MM.1S (cell line): ENCODE results near the gene SENP1.

Source experiments
- DNase-seq: peaks from one replicate; pipeline ENCODE4 v3.0.0-alpha.2; 2015
- H2AFZ ChIP-seq: fragments of 300-600 bp; sonication (generic); 2 replicates; pipeline ENCODE4 v1.6.0; 2016; ENCODE audit warnings: antibody characterized with exemption, low read length
- H3F3A ChIP-seq: fragments of 300-600 bp; sonication (generic); 2 replicates; pipeline ENCODE4 v1.6.1; 2016; ENCODE audit warnings: mild to moderate bottlenecking, antibody characterized with exemption, low read length, moderate library complexity, mixed read lengths; ENCODE audit not compliant: insufficient read depth
- H3K27ac ChIP-seq: fragments of 300-600 bp; sonication (generic); 2 replicates; pipeline ENCODE4 v1.5.1; 2016; ENCODE audit warnings: mild to moderate bottlenecking, low read length
- H3K27me3 ChIP-seq: fragments of 300-600 bp; sonication (generic); replicated peaks from 2 replicates; pipeline ENCODE4 v1.6.0; 2016; ENCODE audit warnings: low read length; ENCODE audit not compliant: insufficient read depth
- H3K36me3 ChIP-seq: fragments of 300-600 bp; sonication (generic); replicated peaks from 2 replicates; pipeline ENCODE4 v1.6.1; 2016; ENCODE audit warnings: mild to moderate bottlenecking, low read length, mixed read lengths; ENCODE audit not compliant: insufficient read depth
- H3K4me1 ChIP-seq: fragments of 300-600 bp; sonication (generic); 2 replicates; pipeline ENCODE4 v1.6.1; 2016; ENCODE audit warnings: low read length, mixed read lengths
- H3K4me2 ChIP-seq: fragments of 300-600 bp; sonication (generic); 2 replicates; pipeline ENCODE4 v1.6.0; 2016; ENCODE audit warnings: low read depth, low read length
- H3K4me3 ChIP-seq: fragments of 300-600 bp; sonication (generic); 2 replicates; pipeline ENCODE4 v1.5.1; 2016; ENCODE audit warnings: low read length, mixed read lengths
- H3K79me2 ChIP-seq: fragments of 300-600 bp; sonication (generic); 2 replicates; pipeline ENCODE4 v1.6.1; 2016; ENCODE audit warnings: mixed run types, low read length, mixed read lengths
- H3K9ac ChIP-seq: fragments of 300-600 bp; sonication (generic); 2 replicates; pipeline ENCODE4 v1.6.1; 2016; ENCODE audit warnings: low read length, mixed read lengths
- H3K9me2 ChIP-seq: fragments of 300-600 bp; sonication (generic); replicated peaks from 2 replicates; pipeline ENCODE4 v1.6.1; 2016; ENCODE audit warnings: mild to moderate bottlenecking, low read length, mixed read lengths; ENCODE audit not compliant: insufficient read depth
- H3K9me3 ChIP-seq: fragments of 300-600 bp; sonication (generic); replicated peaks from 2 replicates; pipeline ENCODE4 v1.6.1; 2016; ENCODE audit warnings: mild to moderate bottlenecking, low read length, mixed read lengths; ENCODE audit not compliant: insufficient read depth
- H4K20me1 ChIP-seq: fragments of 300-600 bp; sonication (generic); 2 replicates; pipeline ENCODE4 v1.6.1; 2016; ENCODE audit warnings: mild to moderate bottlenecking, low read length, moderate library complexity, mixed read lengths; ENCODE audit not compliant: insufficient read depth
- EZH2 ChIP-seq: fragments of 300-600 bp; sonication (generic); optimal IDR thresholded peaks from 2 replicates; pipeline ENCODE3; 2017; ENCODE audit warnings: low read depth, mild to moderate bottlenecking, antibody characterized with exemption, low read length, mixed read lengths

The SENP1 gene

DNA sequence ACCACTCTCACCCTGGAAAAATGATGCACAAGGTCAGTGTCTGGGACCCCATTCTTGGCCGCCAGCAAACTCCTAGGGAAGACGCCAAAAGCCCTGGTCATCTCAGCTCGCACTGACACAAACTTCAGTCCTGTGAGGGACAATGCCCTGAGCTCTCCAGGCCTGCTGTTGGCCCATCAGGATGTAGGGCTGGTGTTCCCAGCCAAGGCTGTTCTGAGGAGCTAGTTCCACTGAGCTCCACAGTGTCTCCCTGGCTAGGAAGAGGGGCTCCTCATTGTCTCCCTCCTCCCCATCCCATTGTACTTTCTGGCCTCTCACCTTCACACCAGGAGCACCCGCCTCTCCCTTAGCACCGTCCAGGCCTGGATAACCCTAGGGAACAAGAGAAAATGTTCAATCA is 112.4 kb downstream of the SENP1 start:
- TF ChIP-seq EZH2, result no peak
- Histone ChIP-seq H3K27me3 (peaks cover 3% of the 10 kb centered on the region; the same call in 1 of the 2 replicates), H3K27ac (no peak overlapping the region), H3K9ac (no peak overlapping the region), H3K36me3 (no peaks in the 10 kb centered on the region), H3K4me2 (no peak overlapping the region), H3K9me3 (no peaks in the 10 kb centered on the region), H3F3A (no peaks in the 10 kb centered on the region), H3K79me2 (no peaks in the 10 kb centered on the region), H3K9me2 (no peaks in the 10 kb centered on the region), H3K4me1 (no peaks in the 10 kb centered on the region), H2AFZ (no peak overlapping the region), H3K4me3 (no peak overlapping the region), H4K20me1 (no peaks in the 10 kb centered on the region)
- no peak for DNase-seq
